CD4-positive, alpha-beta T cell treated with Interleukin-4 for 4 hours (primary cell): ENCODE measurements around the gene ARHGAP8.

Experiments
- DNase-seq: peaks from one replicate; pipeline ENCODE4 v3.0.0-alpha.2; 2020

The ARHGAP8 gene

GRCh38 chr22:44865193-44866057 is 113.0 kb downstream of the ARHGAP8 start:
- DNase-seq: no peak

GRCh38 chr22:44869196-44869595 is 116.8 kb downstream of the ARHGAP8 start:
- no peak for DNase-seq

- DNase-seq: no peak
Measured at GRCh38 chr22:44870021-44870420, 117.6 kb downstream of the ARHGAP8 start.

DNA sequence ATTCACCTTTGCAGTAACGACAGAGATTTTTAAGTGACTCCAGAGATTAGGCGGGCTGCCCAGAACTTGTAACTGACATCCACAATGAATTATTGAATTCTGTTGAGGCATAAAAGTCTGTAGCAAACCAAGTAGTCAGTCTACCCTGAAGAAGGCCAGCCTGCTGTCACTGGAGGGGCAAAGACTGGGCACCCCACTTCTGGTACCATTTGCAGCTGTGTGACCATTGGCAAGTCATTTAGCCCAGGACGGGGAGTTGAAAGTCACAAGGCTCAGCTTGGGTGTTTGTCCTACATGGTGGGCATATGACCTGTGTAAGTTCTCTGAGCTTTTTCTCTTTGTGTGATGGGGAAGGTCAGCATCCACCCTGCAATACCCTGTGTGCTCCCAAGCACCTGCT is 119.4 kb downstream of the ARHGAP8 start:
- no peak for DNase-seq

DNA sequence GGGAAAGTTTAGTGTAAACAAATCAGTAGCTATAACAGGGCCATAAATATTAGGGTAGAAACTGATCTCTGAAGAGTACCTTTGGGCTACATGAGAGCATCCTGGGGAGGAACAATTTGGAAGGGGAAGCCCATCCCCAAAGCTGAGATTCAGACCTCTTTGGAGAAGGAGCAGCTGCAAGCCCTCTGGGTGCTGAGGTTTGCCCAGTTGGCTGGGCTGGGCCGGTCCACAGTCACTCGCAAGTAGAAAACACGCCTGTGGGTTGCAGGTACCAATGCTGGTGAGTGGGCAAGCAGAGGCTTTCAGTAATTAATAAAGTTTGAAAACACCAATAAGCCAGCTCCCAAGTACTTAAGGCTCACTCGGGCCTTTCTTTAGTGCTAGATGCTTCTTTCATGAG is 124.5 kb downstream of the ARHGAP8 start:
- no peak for DNase-seq

DNA sequence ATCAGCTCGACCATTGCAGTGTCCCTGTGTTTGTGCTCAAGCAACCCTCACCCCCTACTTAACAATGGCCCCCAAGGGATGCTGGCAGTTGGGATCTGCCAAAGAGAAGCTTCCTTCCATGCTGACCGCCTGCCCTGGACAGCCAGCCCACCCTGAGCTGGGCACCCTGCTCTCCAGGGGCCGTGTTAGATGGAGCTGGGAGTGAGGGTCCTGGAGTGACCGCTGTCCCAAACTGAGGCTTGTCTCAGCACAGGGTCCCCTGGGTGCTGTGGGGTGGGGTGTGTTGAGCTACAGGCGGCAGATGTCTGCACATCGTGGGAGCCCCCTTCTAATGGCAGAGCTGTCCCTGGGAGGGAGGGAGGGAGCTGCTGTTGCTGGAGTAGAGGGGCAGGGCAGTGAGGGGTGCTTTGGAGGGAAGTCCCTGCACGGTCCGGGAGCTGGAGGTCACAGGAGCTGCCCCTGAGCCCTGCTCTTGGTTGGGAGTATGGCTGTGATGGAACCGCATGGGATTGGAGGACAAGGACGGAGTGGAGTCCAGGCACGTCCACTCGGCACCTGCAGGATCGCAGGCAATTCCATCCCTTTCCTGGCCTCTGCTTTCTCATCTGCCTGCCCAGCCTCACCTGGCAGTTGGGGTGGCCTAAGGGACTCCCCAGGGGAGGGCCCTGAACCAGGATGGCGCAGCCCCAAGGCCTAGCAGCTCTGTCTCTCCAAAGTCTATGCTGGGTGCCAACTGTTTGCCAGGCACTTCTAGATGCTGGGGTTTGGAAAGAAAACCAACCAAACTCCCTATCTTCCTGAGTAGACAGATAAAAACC is 126.3 kb downstream of the ARHGAP8 start:
- DNase-seq: no peak

DNA sequence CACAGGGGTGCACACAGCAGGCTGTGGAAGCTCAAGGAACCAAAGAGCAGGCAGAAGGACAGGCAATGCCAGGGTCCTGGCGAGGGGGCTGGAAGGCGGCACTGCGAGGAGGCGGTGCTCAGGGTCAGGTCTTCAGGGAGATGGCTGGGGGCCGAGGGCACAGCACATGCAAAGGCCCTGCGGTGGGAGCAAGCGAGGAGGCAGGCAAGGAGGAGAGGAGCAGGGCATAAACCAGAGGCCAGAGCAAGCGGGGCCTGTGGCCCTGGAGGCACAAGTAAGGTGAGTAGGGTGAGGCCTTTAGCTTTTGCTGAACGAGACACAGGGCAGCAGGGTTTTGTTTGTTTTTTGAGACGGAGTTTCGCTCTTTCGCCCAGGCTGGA is 126.9 kb downstream of the ARHGAP8 start:
- DNase-seq: no peak

- DNase-seq: no peak
Measured at GRCh38 chr22:44880610-44881290, 128.4 kb downstream of the ARHGAP8 start.

DNA sequence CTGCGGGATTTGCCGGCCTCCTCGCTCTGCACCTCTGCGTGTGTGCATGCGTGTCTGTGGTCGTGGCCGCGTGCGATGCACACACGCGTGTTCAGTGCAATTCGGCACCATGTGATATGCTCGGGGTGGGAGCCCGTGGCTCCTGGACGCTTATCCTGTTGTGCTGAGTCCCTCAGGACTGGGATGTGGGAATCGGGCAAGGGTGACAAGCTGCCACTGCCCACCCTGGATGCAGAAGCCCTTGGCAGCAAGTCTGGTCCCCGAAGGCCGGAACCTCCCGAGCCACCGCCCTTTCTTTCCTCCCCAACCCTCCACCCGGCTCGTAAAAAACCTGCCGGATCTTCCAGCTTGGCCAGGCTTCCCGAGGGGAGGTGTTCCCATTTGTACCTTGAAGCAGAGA is 129.2 kb downstream of the ARHGAP8 start:
- DNase-seq: no peak

- DNase-seq: no peak
Measured at GRCh38 chr22:44882226-44882905, 130.0 kb downstream of the ARHGAP8 start.

DNA sequence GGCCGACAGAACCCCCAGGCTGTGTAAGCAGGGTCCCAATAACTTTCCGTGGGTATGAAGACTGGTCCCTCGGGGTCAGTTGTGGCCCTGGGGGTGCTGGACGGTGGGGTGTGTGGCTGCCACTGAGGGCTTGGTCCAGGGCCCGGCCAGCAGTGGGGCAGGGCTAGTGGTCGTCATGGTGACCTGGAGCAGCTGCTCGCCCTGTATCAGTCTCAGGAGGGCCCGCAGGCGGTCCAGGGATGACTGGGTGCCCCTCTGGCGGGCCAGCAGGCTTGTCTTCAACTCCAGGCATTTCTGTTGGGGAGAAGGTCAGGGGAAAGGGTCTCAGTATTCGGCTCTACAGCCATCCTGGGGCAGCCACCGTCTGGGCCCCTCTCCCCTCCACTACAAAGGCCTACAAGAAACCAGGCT is 130.6 kb downstream of the ARHGAP8 start:
- no peak for DNase-seq

DNA sequence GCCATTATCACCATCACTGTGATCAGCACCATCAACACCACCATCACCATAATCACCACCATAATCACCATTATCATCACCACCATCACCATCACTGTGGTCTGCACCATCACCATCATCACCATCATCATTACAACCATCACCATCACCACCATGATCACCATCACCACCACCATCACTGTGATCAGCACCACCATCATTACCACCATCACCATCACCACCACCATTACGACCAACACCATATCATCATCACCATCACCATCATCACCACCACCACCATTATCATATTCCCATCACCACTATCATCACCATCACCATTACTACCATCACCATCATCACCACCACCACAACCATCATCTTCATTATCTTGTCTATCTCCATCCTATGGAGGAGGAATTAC is 132.2 kb downstream of the ARHGAP8 start:
- DNase-seq: no peak

- DNase-seq: no peak
Measured at GRCh38 chr22:44884968-44885805, 132.8 kb downstream of the ARHGAP8 start.

DNA sequence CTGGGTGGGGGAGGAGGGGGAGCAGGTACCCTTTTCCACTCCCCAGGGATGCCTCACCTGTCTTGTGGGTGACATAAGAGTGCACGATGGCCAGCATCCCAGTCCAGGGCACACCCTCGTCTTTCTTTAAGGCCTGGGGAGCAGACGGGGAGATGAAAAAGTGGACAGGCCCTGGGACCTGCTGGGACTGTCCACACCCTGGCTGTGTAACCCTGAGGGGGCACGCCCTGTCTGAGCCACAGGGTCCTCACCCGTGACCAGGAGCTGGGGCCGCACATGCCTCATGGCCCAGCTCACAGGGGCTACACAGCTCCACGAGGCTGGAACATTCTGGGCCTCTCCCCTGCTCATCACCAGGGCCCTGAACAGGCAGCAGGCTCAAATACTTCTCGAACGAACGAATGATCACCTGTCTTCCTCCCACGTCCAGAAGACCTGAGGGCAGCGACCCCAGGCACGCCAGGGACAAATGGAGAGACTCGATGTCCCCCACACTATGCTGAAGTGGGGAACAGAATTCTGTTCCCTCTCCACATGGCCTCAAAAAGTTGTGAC is 133.5 kb downstream of the ARHGAP8 start:
- no peak for DNase-seq

- DNase-seq: no peak
Measured at GRCh38 chr22:44887941-44888366, 135.6 kb downstream of the ARHGAP8 start.

GRCh38 chr22:44888491-44889254 is 136.3 kb downstream of the ARHGAP8 start:
- no peak for DNase-seq

GRCh38 chr22:44889255-44889878 is 137.0 kb downstream of the ARHGAP8 start:
- DNase-seq: no peak

GRCh38 chr22:44890416-44891292 is 138.3 kb downstream of the ARHGAP8 start:
- no peak for DNase-seq

- DNase-seq: no peak
Measured at GRCh38 chr22:44891293-44891747, 138.9 kb downstream of the ARHGAP8 start.
